Measurements from ENCODE around the gene VWA3A. TPM values are rescaled to one million over a fixed set of nuclear protein-coding genes. Genes with fewer than 3 reads are reported as not detected.
A peak's percentile ranks its signal among the peaks of the same experiment; 100 is the strongest.
"Not testable (repeated sequence)": the region's sequence is repeated elsewhere in the genome, so short reads cannot be mapped to it uniquely, and the experiment has no call there.

Gene VWA3A
- total RNA-seq, 4 donors from 2014 or later = 0.35 to 0.40 TPM; not detected in 2

- Histone ChIP-seq H3K27me3 (no peaks in the 10 kb centered on the region), H3K27ac (no peak overlapping the region), H3K4me1 (no peaks in the 10 kb centered on the region), H3K36me3 (no peaks in the 10 kb centered on the region), H3K4me3 (no peak overlapping the region), H3K9me3 (no peaks in the 10 kb centered on the region)
- WGBS, 2 donors (ENCODE audit: low coverage in 1 of 2) = 72 to 77% methylated on average over 5 to 7 of the region's 7 CpGs
- no peak for ATAC-seq
- no peak for TF ChIP-seq POLR2AphosphoS5 (IDR thresholded peaks at IDR 0.05)
- no peak for TF ChIP-seq POLR2A (IDR thresholded peaks at IDR 0.05)
- TF ChIP-seq EP300 (IDR thresholded peaks at IDR 0.05) = no peak
- TF ChIP-seq CTCF (IDR thresholded peaks at IDR 0.05) = no peak
Observed at GRCh38 chr16:22151246-22151998, 59.1 kb downstream of the VWA3A start.

- Histone ChIP-seq H3K36me3 (no peaks in the 10 kb centered on the region), H3K27ac (no peak overlapping the region), H3K9me3 (no peaks in the 10 kb centered on the region), H3K4me3 (no peak overlapping the region), H3K27me3 (no peaks in the 10 kb centered on the region), H3K4me1 (no peaks in the 10 kb centered on the region)
- no peak for ATAC-seq
- 70 to 100% methylated on average over 1 to 7 of the region's 11 CpGs for WGBS, 2 donors (ENCODE audit: low coverage in 1 of 2)
- TF ChIP-seq EP300 (IDR thresholded peaks at IDR 0.05) (no peak), POLR2A (IDR thresholded peaks at IDR 0.05) (no peak), CTCF (IDR thresholded peaks at IDR 0.05) (no peak), POLR2AphosphoS5 (IDR thresholded peaks at IDR 0.05) (no peak)
Observed at GRCh38 chr16:22152316-22152715, 60.0 kb downstream of the VWA3A start.

GRCh38 chr16:22153078-22153477 lies 60.7 kb downstream of the VWA3A start:
- H3K36me3 ChIP-seq, H3K27ac ChIP-seq, ATAC-seq, H3K9me3 ChIP-seq, H3K4me3 ChIP-seq, H3K4me1 ChIP-seq, H3K27me3 ChIP-seq: not testable (repeated sequence)
- 68 to 78% methylated on average over 7 of the region's 7 CpGs for WGBS, 2 donors (ENCODE audit: low coverage in 1 of 2)

- TF ChIP-seq EP300 (IDR thresholded peaks at IDR 0.05) (no peak), CTCF (IDR thresholded peaks at IDR 0.05) (no peak), POLR2A (IDR thresholded peaks at IDR 0.05) (no peak), POLR2AphosphoS5 (IDR thresholded peaks at IDR 0.05) (no peak)
- peaks cover 52% of the 10 kb centered on the region for H3K27me3 ChIP-seq
Observed at GRCh38 chr16:22161401-22161800, 69.1 kb downstream of the VWA3A start.

GRCh38 chr16:22161999-22162655 lies 69.8 kb downstream of the VWA3A start, which contains the start of gene SDR42E2:
Gene SDR42E2, plus strand, starts transcription at chr16:22162506. Its CDS starts 3,077 bp downstream, at chr16:22165583.
- Histone ChIP-seq H3K27ac (no peak within 1 kb of the TSS), H3K4me1 (peaks cover 0 to 6% (median 0%) of the 10 kb centered on the region in 3 donors), H3K27me3 (peaks cover 54% of the 10 kb centered on the region), H3K9me3 (peaks cover 0 to 4% (median 0%) of the 10 kb centered on the region in 3 donors), H3K4me3 (peak within 1 kb of the TSS in 1 of 2 donors; percentile 15), H3K36me3 (no peaks in the 10 kb centered on the region)
- WGBS, 2 donors (ENCODE audit: low coverage in 1 of 2) = 18 to 24% methylated on average over 6 to 10 of the region's 40 CpGs
- no peak for TF ChIP-seq EP300 (IDR thresholded peaks at IDR 0.05)
- no peak for TF ChIP-seq POLR2A (IDR thresholded peaks at IDR 0.05)
- no peak for TF ChIP-seq CTCF (IDR thresholded peaks at IDR 0.05)
- no peak for TF ChIP-seq POLR2AphosphoS5 (IDR thresholded peaks at IDR 0.05)
- ATAC-seq = no peak

More at GRCh38 chr16:22161401-22161800, 69.1 kb downstream of the VWA3A start:
- ATAC-seq = no peak
- Histone ChIP-seq H3K4me3 (no peak overlapping the region), H3K9me3 (no peaks in the 10 kb centered on the region), H3K4me1 (peaks cover 0 to 6% (median 0%) of the 10 kb centered on the region in 3 donors), H3K36me3 (no peaks in the 10 kb centered on the region), H3K27ac (no peak overlapping the region)

All from gastroesophageal sphincter (tissue), 4 donors.